K562 (cell line): ENCODE data around the gene KIF3A. TPM values are rescaled to one million over a fixed set of nuclear protein-coding genes. Genes with fewer than 3 reads are reported as not detected.
A peak's percentile ranks its signal among the peaks of the same experiment; 100 is the strongest.

Experiments used
- CHD1 ChIP-seq: fragments of 200-600 bp; sonication (generic); IDR thresholded peaks from one replicate; pipeline ENCODE4 v1.6.1; 2012; ENCODE audit warnings: mild to moderate bottlenecking, moderate library complexity, low read length, inconsistent platforms
- EZH2 ChIP-seq: IDR thresholded peaks from 2 replicates; pipeline ENCODE4 v1.6.1; 2012; ENCODE audit warnings: low read depth, mild to moderate bottlenecking, inconsistent platforms, low read length, borderline replicate concordance
- HSF4 ChIP-seq: fragments of 250-450 bp; sonication (Bioruptor Pico); IDR thresholded peaks from 2 replicates; pipeline ENCODE4 v2.1.2; 2022; ENCODE audit warnings: mild to moderate bottlenecking, moderate library complexity, borderline replicate concordance
- KLF6 ChIP-seq: fragments of 250-450 bp; sonication (Bioruptor Pico); IDR thresholded peaks from 2 replicates; pipeline ENCODE4 v1.4.0; 2020; ENCODE audit warnings: mild to moderate bottlenecking, moderate library complexity, borderline replicate concordance
- PHTF2 ChIP-seq: fragments of 250-450 bp; sonication (Bioruptor Pico); IDR thresholded peaks from 2 replicates; pipeline ENCODE4 v1.5.0; 2021; ENCODE audit warnings: mild to moderate bottlenecking
- PURB ChIP-seq: sonication (generic); formaldehyde crosslinking; IDR thresholded peaks from 2 replicates; pipeline ENCODE4 v1.9.0; 2021; ENCODE audit warnings: low read depth, mild to moderate bottlenecking, missing genetic modification reagents
- RAD51 ChIP-seq: fragments of 450-650 bp; IDR thresholded peaks from 2 replicates; pipeline ENCODE4 v1.7.1; 2016; ENCODE audit warnings: low read depth, mild to moderate bottlenecking, borderline replicate concordance
- RBM17 ChIP-seq: fragments of 200-400 bp; formaldehyde crosslinking; IDR thresholded peaks from 2 replicates; pipeline ENCODE4 v1.6.1; 2017; ENCODE audit warnings: low read depth, mild to moderate bottlenecking, low read length, borderline replicate concordance
- SIN3A ChIP-seq, 2 experiments: fragments of 150-350 bp in 1 of 2; IDR thresholded peaks; 2 replicates each; pipeline ENCODE4 v1.6.1; 2011 to 2016; ENCODE audit warnings: borderline replicate concordance in 2 of 2, low read depth in 2 of 2, low read length in 2 of 2, mild to moderate bottlenecking in 2 of 2, moderate library complexity in 2 of 2; ENCODE audit not compliant: control insufficient read depth in 1 of 2
- SNIP1 ChIP-seq: fragments of 450-650 bp; IDR thresholded peaks from 2 replicates; pipeline ENCODE4 v1.7.1; 2017; ENCODE audit warnings: low read depth, mild to moderate bottlenecking
- ZBTB34 ChIP-seq: fragments of 250-450 bp; sonication (Bioruptor Pico); IDR thresholded peaks from 2 replicates; pipeline ENCODE4 v1.8.0; 2021; ENCODE audit warnings: mild to moderate bottlenecking, moderate library complexity
- ZKSCAN8 ChIP-seq: fragments of 200-800 bp; sonication (Bioruptor generic); IDR thresholded peaks from 2 replicates; pipeline ENCODE4 v1.6.1; 2016; ENCODE audit warnings: missing genetic modification characterization, missing compliant biosample characterization
- ZNF133 ChIP-seq: fragments of 250-450 bp; sonication (Bioruptor Pico); IDR thresholded peaks from 2 replicates; pipeline ENCODE4 v1.4.0; 2020; ENCODE audit warnings: mild to moderate bottlenecking
- ZNF398 ChIP-seq: fragments of 250-450 bp; sonication (Bioruptor Pico); IDR thresholded peaks from 2 replicates; pipeline ENCODE4 v1.8.0; 2021; ENCODE audit warnings: moderate library complexity, mild to moderate bottlenecking, inconsistent platforms
- ZNF76 ChIP-seq: fragments of 250-450 bp; sonication (Bioruptor Pico); IDR thresholded peaks from 2 replicates; pipeline ENCODE4 v1.4.0; 2020; ENCODE audit warnings: mild to moderate bottlenecking, moderate library complexity, borderline replicate concordance
- ZNF766 ChIP-seq: fragments of 200-800 bp; sonication (Bioruptor generic); conservative IDR thresholded peaks from 2 replicates; pipeline ENCODE4 v1.6.1; 2016; ENCODE audit warnings: missing genetic modification characterization, missing compliant biosample characterization
- polyA plus RNA-seq, 8 experiments: library from polyadenylated mRNA; depleted of rRNA in 4 of 8; stranded (reverse) in 5 of 8; unstranded in 3 of 8; fragments of >200 nt; fragmentation: Nextera tagmentation in 2 of 8; fragmentation: Illumina TruSeq in 1 of 8; extraction: Ambion mirVana in 2 of 8; extraction: Trizol in 1 of 8; gene quantifications; 2 replicates each; pipeline versions ENCODE4 v1.2.1 to v1.2.3, GENCODE V29; 2011 to 2014; ENCODE audit warnings: inconsistent platforms in 1 of 8, missing spikeins in 1 of 8
- total RNA-seq, 7 experiments: library from RNA; depleted of rRNA in 6 of 7; stranded (reverse); fragments of >200 nt in 6 of 7; fragmentation: Illumina TruSeq in 2 of 7; extraction: Trizol in 2 of 7; gene quantifications; 2 replicates each; pipeline versions ENCODE4 v1.2.1 to v1.2.3, GENCODE V29; 2011 to 2021; ENCODE audit warnings: low replicate concordance in 1 of 7
- TF ChIP-seq, protein P1 (sequence below): fragments of 450-650 bp; formaldehyde crosslinking; IDR thresholded peaks from 2 replicates; pipeline ENCODE4 v1.4.0; 2020; ENCODE audit warnings: mild to moderate bottlenecking
- TF ChIP-seq, protein P2 (sequence below): fragments of 450-650 bp; IDR thresholded peaks from 2 replicates; pipeline ENCODE4 v1.6.1; 2017; ENCODE audit warnings: mild to moderate bottlenecking, moderate library complexity
- TF ChIP-seq, protein P3 (sequence below): fragments of 200-800 bp; sonication (Bioruptor generic); IDR thresholded peaks from 2 replicates; pipeline ENCODE4 v1.6.1; 2017; ENCODE audit warnings: missing genetic modification characterization, missing compliant biosample characterization

Gene KIF3A
- total and polyA plus RNA-seq, 9 of the 15 experiments (the other 6 are each of a cell fraction or from before 2014, with no cell fraction given), result 1.5 to 7.8 (median 6.0) TPM

DNA sequence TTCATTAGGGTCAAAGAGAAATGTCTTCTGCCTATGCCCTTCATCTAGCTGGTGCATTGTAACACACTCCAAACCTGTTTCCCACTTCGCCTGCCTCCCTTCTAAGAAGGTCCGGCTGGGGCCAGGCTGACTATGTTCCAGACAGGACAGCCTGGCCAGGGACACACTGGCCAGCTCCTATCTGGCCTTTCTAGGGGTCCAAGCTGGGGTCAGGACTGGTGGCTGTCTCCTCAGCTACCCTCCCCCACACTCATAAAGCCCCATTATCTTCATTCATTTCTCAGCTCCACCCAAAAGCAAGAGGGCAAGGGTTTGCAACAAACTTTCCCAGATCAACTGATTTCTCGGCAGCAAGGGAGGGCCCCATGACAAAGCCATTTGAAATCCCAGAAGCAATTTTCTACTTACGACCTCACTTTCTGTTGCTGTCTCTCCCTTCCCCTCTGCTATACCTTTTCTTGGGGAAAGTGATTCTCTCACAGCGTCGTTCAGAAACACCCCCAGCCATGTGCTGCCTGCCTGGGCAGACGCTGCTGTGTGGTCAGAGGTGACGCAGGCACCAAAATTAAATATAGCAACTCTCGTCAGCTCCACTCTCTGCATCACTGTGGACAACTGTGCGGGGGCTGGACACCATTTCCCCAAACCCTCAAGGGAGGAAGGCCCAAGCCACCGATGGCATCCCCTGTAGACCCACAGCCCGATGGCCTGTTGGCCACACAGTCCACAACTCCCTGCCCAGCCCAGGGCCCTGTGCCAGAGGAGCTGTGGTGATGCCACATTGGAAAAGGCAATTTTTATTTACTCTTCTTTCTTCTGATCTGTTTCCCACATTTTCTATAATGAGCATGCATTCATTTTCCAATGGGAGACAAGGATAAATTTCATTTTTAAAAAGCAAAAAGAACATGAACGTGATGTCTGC is 73.3 kb downstream of the KIF3A start (continued):
- TF ChIP-seq ZNF133 (CRISPR knock-in tag) (no peak), PURB (no peak), RAD51 (no peak), KLF6 (CRISPR knock-in tag) (no peak), HSF4 (CRISPR knock-in tag) (peak; percentile 64; the same call in 1 of the 2 replicates), CHD1 (no peak), ZKSCAN8 (CRISPR knock-in tag) (no peak), SIN3A (IDR thresholded peaks at IDR 0.05; ENCODE audit: borderline replicate concordance in 2 of 2, control insufficient read depth in 1 of 2, low read depth in 2 of 2, low read length in 2 of 2) (no peak), SNIP1 (no peak), ZNF398 (CRISPR knock-in tag) (no peak), ZNF766 (CRISPR knock-in tag) (peak; percentile 71), RBM17 (no peak), ZBTB34 (peak; percentile 34; the same call in 1 of the 2 replicates), PHTF2 (CRISPR knock-in tag) (no peak), EZH2 (no peak), ZNF76 (CRISPR knock-in tag) (no peak)
- TF ChIP-seq, protein P1, sequence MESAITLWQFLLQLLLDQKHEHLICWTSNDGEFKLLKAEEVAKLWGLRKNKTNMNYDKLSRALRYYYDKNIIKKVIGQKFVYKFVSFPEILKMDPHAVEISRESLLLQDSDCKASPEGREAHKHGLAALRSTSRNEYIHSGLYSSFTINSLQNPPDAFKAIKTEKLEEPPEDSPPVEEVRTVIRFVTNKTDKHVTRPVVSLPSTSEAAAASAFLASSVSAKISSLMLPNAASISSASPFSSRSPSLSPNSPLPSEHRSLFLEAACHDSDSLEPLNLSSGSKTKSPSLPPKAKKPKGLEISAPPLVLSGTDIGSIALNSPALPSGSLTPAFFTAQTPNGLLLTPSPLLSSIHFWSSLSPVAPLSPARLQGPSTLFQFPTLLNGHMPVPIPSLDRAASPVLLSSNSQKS, result no peak
- TF ChIP-seq, protein P2, sequence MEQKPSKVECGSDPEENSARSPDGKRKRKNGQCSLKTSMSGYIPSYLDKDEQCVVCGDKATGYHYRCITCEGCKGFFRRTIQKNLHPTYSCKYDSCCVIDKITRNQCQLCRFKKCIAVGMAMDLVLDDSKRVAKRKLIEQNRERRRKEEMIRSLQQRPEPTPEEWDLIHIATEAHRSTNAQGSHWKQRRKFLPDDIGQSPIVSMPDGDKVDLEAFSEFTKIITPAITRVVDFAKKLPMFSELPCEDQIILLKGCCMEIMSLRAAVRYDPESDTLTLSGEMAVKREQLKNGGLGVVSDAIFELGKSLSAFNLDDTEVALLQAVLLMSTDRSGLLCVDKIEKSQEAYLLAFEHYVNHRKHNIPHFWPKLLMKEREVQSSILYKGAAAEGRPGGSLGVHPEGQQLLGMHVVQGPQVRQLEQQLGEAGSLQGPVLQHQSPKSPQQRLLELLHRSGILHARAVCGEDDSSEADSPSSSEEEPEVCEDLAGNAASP, result no peak
- TF ChIP-seq, protein P3, sequence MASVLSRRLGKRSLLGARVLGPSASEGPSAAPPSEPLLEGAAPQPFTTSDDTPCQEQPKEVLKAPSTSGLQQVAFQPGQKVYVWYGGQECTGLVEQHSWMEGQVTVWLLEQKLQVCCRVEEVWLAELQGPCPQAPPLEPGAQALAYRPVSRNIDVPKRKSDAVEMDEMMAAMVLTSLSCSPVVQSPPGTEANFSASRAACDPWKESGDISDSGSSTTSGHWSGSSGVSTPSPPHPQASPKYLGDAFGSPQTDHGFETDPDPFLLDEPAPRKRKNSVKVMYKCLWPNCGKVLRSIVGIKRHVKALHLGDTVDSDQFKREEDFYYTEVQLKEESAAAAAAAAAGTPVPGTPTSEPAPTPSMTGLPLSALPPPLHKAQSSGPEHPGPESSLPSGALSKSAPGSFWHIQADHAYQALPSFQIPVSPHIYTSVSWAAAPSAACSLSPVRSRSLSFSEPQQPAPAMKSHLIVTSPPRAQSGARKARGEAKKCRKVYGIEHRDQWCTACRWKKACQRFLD (CRISPR knock-in tag), result peak; percentile 76; the same call in 1 of the 2 replicates
